Fibroblast of villous mesenchyme (primary cell): ENCODE measurements around the gene CXorf49B. TPM values are rescaled to one million over a fixed set of nuclear protein-coding genes. Genes with fewer than 3 reads are reported as not detected.
"Not testable (repeated sequence)": the region's sequence is repeated elsewhere in the genome, so short reads cannot be mapped to it uniquely, and the experiment has no call there.

ENCODE experiments used
- DNase-seq: peaks from one replicate; pipeline ENCODE4 v3.0.0-alpha.2; 2010; ENCODE audit warnings: low read depth
- H3K4me3 ChIP-seq: 2 replicates; pipeline ENCODE4 v1.5.1; 2011; ENCODE audit warnings: low read depth, mild to moderate bottlenecking, low read length
- total RNA-seq: library from RNA; depleted of rRNA; stranded (reverse); fragments of >200 nt; gene quantifications from 2 replicates; pipeline ENCODE4 v1.2.3, GENCODE V29; 2012

Gene CXorf49B
- not detected in 2 replicates for total RNA-seq

GRCh38 chrX:71763049-71763448 lies at the start of gene CXorf49B:
Gene CXorf49B, plus strand, starts transcription at chrX:71763349. Its CDS starts 75 bp downstream, at chrX:71763424.
- DNase-seq, H3K4me3 ChIP-seq: not testable (repeated sequence)

GRCh38 chrX:71714064-71714463 lies 49.1 kb upstream of the CXorf49B start:
- not testable (repeated sequence) for DNase-seq, H3K4me3 ChIP-seq

GRCh38 chrX:71715551-71715950 lies 47.6 kb upstream of the CXorf49B start:
- not testable (repeated sequence) for H3K4me3 ChIP-seq, DNase-seq

- not testable (repeated sequence) for DNase-seq, H3K4me3 ChIP-seq
Measured at GRCh38 chrX:71716323-71716722, 46.8 kb upstream of the CXorf49B start.

GRCh38 chrX:71718185-71718584 lies 45.0 kb upstream of the CXorf49B start, which contains the start of gene CXorf49:
Gene CXorf49, minus strand, starts transcription at chrX:71718285. Its CDS starts 134 bp downstream, at chrX:71718151.
- H3K4me3 ChIP-seq, DNase-seq: not testable (repeated sequence)

- not testable (repeated sequence) for DNase-seq, H3K4me3 ChIP-seq
Measured at GRCh38 chrX:71719195-71719594, 44.0 kb upstream of the CXorf49B start.

GRCh38 chrX:71720289-71720886 lies 42.8 kb upstream of the CXorf49B start:
- DNase-seq, H3K4me3 ChIP-seq: not testable (repeated sequence)

GRCh38 chrX:71760688-71761281 lies 2.4 kb upstream of the CXorf49B start:
- not testable (repeated sequence) for DNase-seq

GRCh38 chrX:71764832-71765231 lies 1.7 kb downstream of the CXorf49B start:
- not testable (repeated sequence) for H3K4me3 ChIP-seq, DNase-seq

More at GRCh38 chrX:71760688-71761281, 2.4 kb upstream of the CXorf49B start:
- not testable (repeated sequence) for H3K4me3 ChIP-seq

GRCh38 chrX:71765613-71766012 lies 2.5 kb downstream of the CXorf49B start:
- not testable (repeated sequence) for H3K4me3 ChIP-seq, DNase-seq

- DNase-seq, H3K4me3 ChIP-seq: not testable (repeated sequence)
Measured at GRCh38 chrX:71767134-71767533, 4.0 kb downstream of the CXorf49B start.

- DNase-seq, H3K4me3 ChIP-seq: not testable (repeated sequence)
Measured at GRCh38 chrX:71778322-71778721, 15.2 kb downstream of the CXorf49B start.

- not testable (repeated sequence) for H3K4me3 ChIP-seq, DNase-seq
Measured at GRCh38 chrX:71782225-71782949, 19.2 kb downstream of the CXorf49B start.

GRCh38 chrX:71782950-71783299 lies 19.8 kb downstream of the CXorf49B start:
- not testable (repeated sequence) for DNase-seq, H3K4me3 ChIP-seq

- DNase-seq, H3K4me3 ChIP-seq: not testable (repeated sequence)
Measured at GRCh38 chrX:71783569-71784347, 20.6 kb downstream of the CXorf49B start.

GRCh38 chrX:71784348-71784983 lies 21.3 kb downstream of the CXorf49B start:
- DNase-seq, H3K4me3 ChIP-seq: not testable (repeated sequence)

GRCh38 chrX:71806450-71806849 lies 43.3 kb downstream of the CXorf49B start:
- H3K4me3 ChIP-seq, DNase-seq: not testable (repeated sequence)
